K562 (cell line): ENCODE data around the gene CCDC174. TPM values are rescaled to one million over a fixed set of nuclear protein-coding genes. Genes with fewer than 3 reads are reported as not detected.

Experiments
- CLOCK ChIP-seq: fragments of 250-450 bp; sonication (Bioruptor Pico); IDR thresholded peaks from 2 replicates; pipeline ENCODE4 v1.4.0; 2020; ENCODE audit warnings: mild to moderate bottlenecking, moderate library complexity, borderline replicate concordance
- ETV5 ChIP-seq: sonication (generic); formaldehyde crosslinking; IDR thresholded peaks from 2 replicates; pipeline ENCODE4 v1.4.0; 2020; ENCODE audit warnings: low read depth, mild to moderate bottlenecking, missing genetic modification reagents
- FOS ChIP-seq: IDR thresholded peaks from 3 replicates; pipeline ENCODE4 v1.6.1; 2011; ENCODE audit not compliant: insufficient read length; ENCODE audit errors: extremely low read depth
- GMEB1 ChIP-seq: fragments of 250-450 bp; sonication (Bioruptor Pico); IDR thresholded peaks from 2 replicates; pipeline ENCODE4 v1.4.0; 2020; ENCODE audit warnings: mild to moderate bottlenecking
- KLF13 ChIP-seq: fragments of 450-650 bp; IDR thresholded peaks from 2 replicates; pipeline ENCODE4 v1.6.1; 2016; ENCODE audit warnings: missing genetic modification characterization, low read depth, mild to moderate bottlenecking, missing compliant biosample characterization, moderate library complexity, borderline replicate concordance
- NR1H2 ChIP-seq: sonication (generic); formaldehyde crosslinking; IDR thresholded peaks from 2 replicates; pipeline ENCODE4 v1.4.0; 2020; ENCODE audit warnings: mild to moderate bottlenecking, missing genetic modification reagents
- PATZ1 ChIP-seq: fragments of 250-450 bp; sonication (Bioruptor Pico); IDR thresholded peaks from 2 replicates; pipeline ENCODE4 v1.5.0; 2020; ENCODE audit warnings: mild to moderate bottlenecking, borderline replicate concordance
- SMARCA5 ChIP-seq: fragments of 450-650 bp; IDR thresholded peaks from 2 replicates; pipeline ENCODE4 v1.6.1; 2016
- SNIP1 ChIP-seq: fragments of 450-650 bp; IDR thresholded peaks from 2 replicates; pipeline ENCODE4 v1.7.1; 2017; ENCODE audit warnings: low read depth, mild to moderate bottlenecking
- ZNF24 ChIP-seq: fragments of 450-650 bp; IDR thresholded peaks from 2 replicates; pipeline ENCODE4 v1.6.1; 2016
- ZNF668 ChIP-seq: fragments of 250-450 bp; sonication (Bioruptor Pico); IDR thresholded peaks from 2 replicates; pipeline ENCODE4 v1.8.0; 2022; ENCODE audit warnings: mild to moderate bottlenecking, inconsistent platforms
- ZNF717 ChIP-seq: fragments of 250-450 bp; sonication (Bioruptor Pico); IDR thresholded peaks from 2 replicates; pipeline ENCODE4 v1.5.0; 2021
- polyA plus RNA-seq, 8 experiments: library from polyadenylated mRNA; depleted of rRNA in 4 of 8; stranded (reverse) in 5 of 8; unstranded in 3 of 8; fragments of >200 nt; fragmentation: Nextera tagmentation in 2 of 8; fragmentation: Illumina TruSeq in 1 of 8; extraction: Ambion mirVana in 2 of 8; extraction: Trizol in 1 of 8; gene quantifications; 2 replicates each; pipeline versions ENCODE4 v1.2.1 to v1.2.3, GENCODE V29; 2011 to 2014; ENCODE audit warnings: inconsistent platforms in 1 of 8, missing spikeins in 1 of 8
- total RNA-seq, 7 experiments: library from RNA; depleted of rRNA in 6 of 7; stranded (reverse); fragments of >200 nt in 6 of 7; fragmentation: Illumina TruSeq in 2 of 7; extraction: Trizol in 2 of 7; gene quantifications; 2 replicates each; pipeline versions ENCODE4 v1.2.1 to v1.2.3, GENCODE V29; 2011 to 2021; ENCODE audit warnings: low replicate concordance in 1 of 7

The CCDC174 gene
- total and polyA plus RNA-seq, 9 of the 15 experiments (the other 6 are each of a cell fraction or from before 2014, with no cell fraction given), result 7.4 to 41.0 (median 28.5) TPM

- no peak for TF ChIP-seq CLOCK (CRISPR knock-in tag)
- TF ChIP-seq GMEB1 (CRISPR knock-in tag), result no peak
- no peak for TF ChIP-seq NR1H2 (CRISPR knock-in tag)
- no peak for TF ChIP-seq KLF13 (tag)
- no peak for TF ChIP-seq FOS
- TF ChIP-seq ZNF668 (CRISPR knock-in tag), result no peak
- TF ChIP-seq ZNF24, result no peak
- TF ChIP-seq ZNF717, result no peak
- no peak for TF ChIP-seq SNIP1
- TF ChIP-seq SMARCA5, result no peak
- no peak for TF ChIP-seq ETV5 (CRISPR knock-in tag)
- no peak for TF ChIP-seq PATZ1 (CRISPR knock-in tag)
Measured at GRCh38 chr3:14647976-14648955, 3.3 kb upstream of the CCDC174 start (continued).
